Measurements from ENCODE around the gene RASA3.

DNA sequence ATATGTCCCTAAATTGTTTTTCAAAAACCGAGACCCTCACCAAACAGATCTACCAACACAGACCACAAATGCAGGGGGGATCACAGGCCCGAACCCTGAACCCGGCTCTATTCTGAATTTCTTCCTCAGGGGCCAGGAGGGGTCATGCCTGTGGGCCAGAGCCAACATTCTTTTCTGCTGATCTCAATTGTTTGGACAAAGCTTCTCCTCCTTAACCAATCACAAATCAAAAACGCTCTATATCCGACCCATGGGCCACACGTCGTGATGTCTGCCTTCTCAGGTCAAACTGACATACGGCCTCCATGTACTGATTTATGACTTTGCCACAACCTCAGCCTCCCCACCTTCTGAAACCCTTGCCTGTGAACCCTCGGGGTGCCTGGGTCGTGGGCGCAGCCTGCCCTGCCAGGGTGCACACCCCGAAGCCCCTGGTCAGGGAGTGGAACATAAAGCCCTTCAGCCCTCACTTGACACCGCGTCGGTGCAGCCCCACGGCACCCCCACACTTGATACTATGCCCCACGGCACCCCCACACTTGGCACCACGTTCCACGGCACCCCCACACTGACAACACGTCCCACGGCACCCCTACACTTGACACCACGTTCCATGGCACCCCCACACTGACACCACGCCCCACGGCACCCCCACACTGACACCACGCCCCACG lies 100.2 kb downstream of the RASA3 start:
- TF ChIP-seq, protein P1, sequence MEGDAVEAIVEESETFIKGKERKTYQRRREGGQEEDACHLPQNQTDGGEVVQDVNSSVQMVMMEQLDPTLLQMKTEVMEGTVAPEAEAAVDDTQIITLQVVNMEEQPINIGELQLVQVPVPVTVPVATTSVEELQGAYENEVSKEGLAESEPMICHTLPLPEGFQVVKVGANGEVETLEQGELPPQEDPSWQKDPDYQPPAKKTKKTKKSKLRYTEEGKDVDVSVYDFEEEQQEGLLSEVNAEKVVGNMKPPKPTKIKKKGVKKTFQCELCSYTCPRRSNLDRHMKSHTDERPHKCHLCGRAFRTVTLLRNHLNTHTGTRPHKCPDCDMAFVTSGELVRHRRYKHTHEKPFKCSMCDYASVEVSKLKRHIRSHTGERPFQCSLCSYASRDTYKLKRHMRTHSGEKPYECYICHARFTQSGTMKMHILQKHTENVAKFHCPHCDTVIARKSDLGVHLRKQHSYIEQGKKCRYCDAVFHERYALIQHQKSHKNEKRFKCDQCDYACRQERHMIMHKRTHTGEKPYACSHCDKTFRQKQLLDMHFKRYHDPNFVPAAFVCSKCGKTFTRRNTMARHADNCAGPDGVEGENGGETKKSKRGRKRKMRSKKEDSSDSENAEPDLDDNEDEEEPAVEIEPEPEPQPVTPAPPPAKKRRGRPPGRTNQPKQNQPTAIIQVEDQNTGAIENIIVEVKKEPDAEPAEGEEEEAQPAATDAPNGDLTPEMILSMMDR (IDR thresholded peaks at IDR 0.05) = no peak
- TF ChIP-seq POLR2A (IDR thresholded peaks at IDR 0.05) = no peak

Data from right lobe of liver (tissue), 4 donors.